Osteocyte (in vitro differentiated cells): ENCODE measurements around the gene KCTD5. TPM values are rescaled to one million over a fixed set of nuclear protein-coding genes. Genes with fewer than 3 reads are reported as not detected.
"Not testable (repeated sequence)": the region's sequence is repeated elsewhere in the genome, so short reads cannot be mapped to it uniquely, and the experiment has no call there.

Experiments
- DNase-seq: peaks from one replicate; pipeline ENCODE4 v3.0.0; 2021; ENCODE audit warnings: mixed read lengths; ENCODE audit not compliant: unreplicated experiment; ENCODE audit errors: extremely low spot score
- H3K27ac Mint-ChIP-seq: one replicate; pipeline ENCODE4 v1.8.0; 2021; ENCODE audit warnings: mild to moderate bottlenecking, mixed read lengths; ENCODE audit not compliant: unreplicated experiment
- H3K27me3 Mint-ChIP-seq: one replicate; pipeline ENCODE4 v1.8.0; 2021; ENCODE audit warnings: mixed read lengths; ENCODE audit not compliant: unreplicated experiment
- H3K36me3 Mint-ChIP-seq: one replicate; pipeline ENCODE4 v1.8.0; 2021; ENCODE audit warnings: mixed read lengths; ENCODE audit not compliant: unreplicated experiment
- H3K4me1 Mint-ChIP-seq: one replicate; pipeline ENCODE4 v1.8.0; 2021; ENCODE audit warnings: mixed read lengths; ENCODE audit not compliant: unreplicated experiment
- H3K4me3 Mint-ChIP-seq: one replicate; pipeline ENCODE4 v1.8.0; 2021; ENCODE audit warnings: mild to moderate bottlenecking, moderate library complexity, mixed read lengths; ENCODE audit not compliant: unreplicated experiment
- H3K9me3 Mint-ChIP-seq: one replicate; pipeline ENCODE4 v1.8.0; 2021; ENCODE audit warnings: mixed read lengths; ENCODE audit not compliant: unreplicated experiment
- total RNA-seq: library from RNA; stranded (reverse); gene quantifications from 2 replicates; pipeline ENCODE4 v1.2.1, GENCODE V29; 2021
- TF ChIP-seq, protein P1 (sequence below): fragments of 200-600 bp; sonication (generic); IDR thresholded peaks from 2 replicates; pipeline ENCODE4 v1.5.0; 2021; ENCODE audit warnings: antibody characterized with exemption, mild to moderate bottlenecking, moderate library complexity

The KCTD5 gene
- total RNA-seq, 1 donor from 2014 or later: 28.0 TPM

DNA sequence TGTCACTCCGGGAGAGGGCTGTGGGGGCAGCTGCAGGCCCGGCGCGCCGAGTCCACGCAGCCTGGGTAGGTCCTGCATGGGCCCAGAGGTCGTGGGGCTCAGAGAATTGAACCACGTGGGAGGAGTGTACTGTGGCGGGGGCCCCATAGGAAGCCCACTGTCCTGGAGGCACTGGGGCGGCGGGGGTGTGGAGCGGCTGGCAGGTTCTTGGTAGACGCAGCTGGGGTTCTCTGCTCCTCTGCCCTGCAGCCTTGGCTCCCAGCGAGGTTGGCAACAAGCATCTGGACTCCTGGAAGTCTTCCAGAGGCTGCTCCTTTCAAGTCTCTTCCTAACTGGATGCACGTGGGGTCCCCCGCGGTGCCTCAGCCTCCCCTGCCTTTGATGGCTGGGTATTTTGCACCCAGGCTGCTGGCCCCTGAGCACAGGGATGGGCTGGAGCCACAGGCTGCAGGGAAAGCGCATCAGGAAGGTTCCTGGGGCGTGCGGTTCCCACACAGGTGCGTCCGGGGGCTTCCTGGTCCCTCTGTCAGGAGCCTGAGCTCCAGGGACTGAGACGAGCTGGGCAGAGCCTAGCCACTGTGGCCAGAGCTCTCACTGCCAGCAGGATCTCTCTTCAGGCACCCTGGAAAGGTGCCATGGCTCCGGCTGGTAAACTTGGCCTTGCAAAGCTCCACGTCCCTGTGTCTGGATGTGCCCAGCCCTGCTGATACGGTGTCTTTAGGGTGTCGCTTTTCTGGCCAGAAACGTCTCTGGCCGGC lies 9.3 kb downstream of the KCTD5 start:
- H3K27me3 Mint-ChIP-seq: no peaks in the 10 kb centered on the region
- peaks cover under 1% of the 10 kb centered on the region for H3K36me3 Mint-ChIP-seq
- H3K4me3 Mint-ChIP-seq: no peak overlapping the region
- H3K9me3 Mint-ChIP-seq: no peaks in the 10 kb centered on the region
- H3K27ac Mint-ChIP-seq: no peak overlapping the region
- no peak for DNase-seq
- H3K4me1 Mint-ChIP-seq: no peaks in the 10 kb centered on the region
- TF ChIP-seq, protein P1, sequence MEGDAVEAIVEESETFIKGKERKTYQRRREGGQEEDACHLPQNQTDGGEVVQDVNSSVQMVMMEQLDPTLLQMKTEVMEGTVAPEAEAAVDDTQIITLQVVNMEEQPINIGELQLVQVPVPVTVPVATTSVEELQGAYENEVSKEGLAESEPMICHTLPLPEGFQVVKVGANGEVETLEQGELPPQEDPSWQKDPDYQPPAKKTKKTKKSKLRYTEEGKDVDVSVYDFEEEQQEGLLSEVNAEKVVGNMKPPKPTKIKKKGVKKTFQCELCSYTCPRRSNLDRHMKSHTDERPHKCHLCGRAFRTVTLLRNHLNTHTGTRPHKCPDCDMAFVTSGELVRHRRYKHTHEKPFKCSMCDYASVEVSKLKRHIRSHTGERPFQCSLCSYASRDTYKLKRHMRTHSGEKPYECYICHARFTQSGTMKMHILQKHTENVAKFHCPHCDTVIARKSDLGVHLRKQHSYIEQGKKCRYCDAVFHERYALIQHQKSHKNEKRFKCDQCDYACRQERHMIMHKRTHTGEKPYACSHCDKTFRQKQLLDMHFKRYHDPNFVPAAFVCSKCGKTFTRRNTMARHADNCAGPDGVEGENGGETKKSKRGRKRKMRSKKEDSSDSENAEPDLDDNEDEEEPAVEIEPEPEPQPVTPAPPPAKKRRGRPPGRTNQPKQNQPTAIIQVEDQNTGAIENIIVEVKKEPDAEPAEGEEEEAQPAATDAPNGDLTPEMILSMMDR: no peak

- Mint-ChIP-seq H3K27me3 (no peaks in the 10 kb centered on the region), H3K4me1 (no peaks in the 10 kb centered on the region), H3K36me3 (peaks cover 7% of the 10 kb centered on the region), H3K27ac (no peak overlapping the region), H3K9me3 (no peaks in the 10 kb centered on the region), H3K4me3 (no peak overlapping the region)
- DNase-seq: no peak
- TF ChIP-seq, protein P1: no peak
Observed at GRCh38 chr16:2692251-2692947, 10.1 kb downstream of the KCTD5 start.

DNA sequence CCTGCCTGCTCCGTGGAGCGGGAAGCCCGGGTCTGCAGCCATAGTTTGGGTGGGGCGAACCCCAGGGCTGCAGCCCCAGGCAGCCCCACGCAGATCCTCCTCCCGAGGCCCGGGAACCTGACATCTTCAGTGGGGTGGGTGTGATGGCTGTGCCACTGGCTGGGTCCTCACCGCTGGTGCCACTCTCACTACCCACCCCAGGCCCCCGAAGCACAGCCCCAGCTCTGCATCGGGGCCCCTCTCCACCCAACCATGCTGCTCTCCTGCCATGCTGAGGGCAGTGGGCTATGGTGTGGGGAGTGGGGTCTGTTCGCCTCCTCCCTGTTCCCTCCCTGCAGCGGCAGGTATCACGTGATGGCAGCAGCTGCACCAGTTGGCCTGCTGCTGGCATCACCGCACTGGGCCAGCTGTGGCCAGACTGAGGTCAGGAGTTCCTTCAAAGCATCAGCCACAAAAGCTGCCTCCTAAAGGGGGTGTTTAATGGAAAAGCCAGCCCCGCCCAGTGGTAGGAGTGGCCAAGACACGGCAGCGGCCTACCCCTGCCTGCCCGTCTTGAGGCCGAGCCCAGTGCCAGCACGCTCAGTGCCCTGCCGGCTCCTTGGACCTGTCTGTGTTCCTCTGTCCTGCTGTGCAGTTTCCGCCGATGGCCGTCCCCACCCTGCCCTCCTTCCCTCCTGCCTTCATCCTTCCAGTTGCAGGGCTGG lies 10.8 kb downstream of the KCTD5 start:
- Mint-ChIP-seq H3K27ac (no peak overlapping the region), H3K9me3 (no peaks in the 10 kb centered on the region), H3K27me3 (no peaks in the 10 kb centered on the region), H3K36me3 (peaks cover 9% of the 10 kb centered on the region), H3K4me3 (no peak overlapping the region), H3K4me1 (no peaks in the 10 kb centered on the region)
- TF ChIP-seq, protein P1: no peak
- no peak for DNase-seq

DNA sequence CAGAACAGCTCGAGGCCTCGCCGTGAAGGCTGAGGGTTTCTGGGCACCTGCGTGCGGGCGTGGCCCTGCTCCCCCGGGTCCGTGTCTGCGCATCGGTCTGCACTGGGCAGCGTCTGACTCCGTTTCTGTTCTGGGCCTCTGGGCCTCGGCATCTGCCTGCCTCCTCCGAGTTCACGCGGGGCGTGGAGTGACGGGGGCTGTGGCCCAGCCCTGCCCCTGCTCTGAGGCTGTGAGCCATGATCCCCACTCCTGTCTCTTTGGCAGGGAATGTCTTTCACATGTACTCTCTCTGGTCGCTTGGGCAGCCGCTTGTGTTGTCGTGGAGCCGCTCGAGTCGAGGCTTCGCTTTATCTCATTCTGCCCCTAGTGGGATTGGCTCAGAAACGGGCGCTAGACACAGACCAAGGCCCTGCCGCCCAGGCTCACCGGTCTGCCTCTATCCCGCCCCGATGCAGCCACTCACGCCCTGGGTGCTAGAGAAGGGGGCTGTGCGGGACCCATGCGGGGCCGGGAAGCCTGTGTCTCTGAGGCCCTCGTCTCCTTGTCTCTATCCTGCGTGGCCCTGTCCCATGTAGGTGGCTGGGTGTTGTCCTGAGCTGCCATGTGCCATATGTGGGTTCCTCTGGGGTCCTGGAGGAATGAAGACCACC lies 14.4 kb downstream of the KCTD5 start:
- not testable (repeated sequence) for H3K27me3 Mint-ChIP-seq, H3K27ac Mint-ChIP-seq, DNase-seq, H3K4me1 Mint-ChIP-seq, H3K9me3 Mint-ChIP-seq, H3K36me3 Mint-ChIP-seq, H3K4me3 Mint-ChIP-seq

DNA sequence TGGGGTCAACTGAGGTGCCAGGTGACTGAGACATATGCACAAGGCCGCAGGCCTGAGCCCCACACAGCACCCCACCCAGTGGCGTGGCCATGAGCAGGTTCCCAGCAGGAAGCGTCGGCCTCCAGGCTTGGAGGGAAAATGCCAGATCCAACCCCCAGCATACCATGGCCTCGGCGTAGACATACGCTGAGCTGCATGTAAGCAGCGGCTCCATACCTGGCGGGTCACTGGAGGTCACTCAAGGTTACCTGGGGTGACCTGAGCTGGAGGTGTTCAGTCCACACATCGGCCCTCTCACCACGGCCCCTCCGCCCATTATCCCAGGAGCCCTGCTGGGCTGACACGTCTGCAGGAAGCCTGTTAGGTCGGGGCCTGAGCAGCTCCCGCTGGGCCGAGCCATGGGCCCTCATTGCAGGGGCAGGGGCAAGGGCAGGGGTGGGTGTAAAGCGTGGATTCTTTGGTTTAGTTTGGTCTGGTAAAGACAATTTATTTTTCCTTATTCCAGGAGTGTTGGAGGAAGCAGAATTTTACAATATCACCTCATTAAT lies 15.2 kb downstream of the KCTD5 start:
- Mint-ChIP-seq H3K27ac (no peak overlapping the region), H3K27me3 (no peaks in the 10 kb centered on the region), H3K4me1 (no peaks in the 10 kb centered on the region), H3K9me3 (no peaks in the 10 kb centered on the region), H3K36me3 (peaks cover 9% of the 10 kb centered on the region), H3K4me3 (no peak overlapping the region)
- TF ChIP-seq, protein P1: no peak
- no peak for DNase-seq
